Mesendoderm (in vitro differentiated cells): ENCODE measurements around the gene TRAK1.

ENCODE experiments used
- DNase-seq: peaks from one replicate; pipeline ENCODE4 v3.0.0; 2013
- H2AK5ac ChIP-seq: 2 replicates; pipeline ENCODE4 v1.6.1; 2013; ENCODE audit warnings: low read length, inconsistent platforms
- H2BK120ac ChIP-seq: 2 replicates; pipeline ENCODE4 v1.6.1; 2013; ENCODE audit warnings: low read depth, mild to moderate bottlenecking, low read length, moderate library complexity, mixed read lengths
- H2BK15ac ChIP-seq: replicated peaks from 2 replicates; pipeline ENCODE4 v1.6.1; 2013; ENCODE audit warnings: low read depth, mild to moderate bottlenecking, moderate library complexity
- H2BK5ac ChIP-seq: 2 replicates; pipeline ENCODE4 v1.6.1; 2013; ENCODE audit warnings: low read length, inconsistent platforms
- H3K18ac ChIP-seq: 2 replicates; pipeline ENCODE4 v1.6.1; 2013; ENCODE audit warnings: mild to moderate bottlenecking, low read length, mixed read lengths
- H3K23ac ChIP-seq: one replicate; pipeline ENCODE4 v1.6.1; 2013; ENCODE audit warnings: low read length
- H3K27ac ChIP-seq: 2 replicates; pipeline ENCODE4 v1.5.1; 2013; ENCODE audit warnings: low read depth, mild to moderate bottlenecking, inconsistent platforms, low read length, moderate library complexity
- H3K27me3 ChIP-seq: 2 replicates; pipeline ENCODE4 v1.6.1; 2013; ENCODE audit warnings: low read length, control low read depth, mild to moderate bottlenecking, inconsistent platforms; ENCODE audit not compliant: insufficient read depth, poor library complexity
- H3K36me3 ChIP-seq: 2 replicates; pipeline ENCODE4 v1.6.1; 2013; ENCODE audit warnings: low read length, inconsistent platforms; ENCODE audit not compliant: control insufficient read depth, insufficient read depth
- H3K4ac ChIP-seq: one replicate; pipeline ENCODE4 v1.6.1; 2013; ENCODE audit warnings: low read depth, mild to moderate bottlenecking, low read length, moderate library complexity
- H3K4me1 ChIP-seq: 2 replicates; pipeline ENCODE4 v1.6.1; 2013; ENCODE audit warnings: low read depth, low read length, inconsistent platforms; ENCODE audit not compliant: control insufficient read depth
- H3K4me2 ChIP-seq: 2 replicates; pipeline ENCODE4 v1.6.1; 2013; ENCODE audit warnings: low read length
- H3K4me3 ChIP-seq: 2 replicates; pipeline ENCODE4 v1.5.1; 2013; ENCODE audit warnings: mild to moderate bottlenecking, low read length
- H3K56ac ChIP-seq: one replicate; pipeline ENCODE4 v1.6.1; 2013; ENCODE audit warnings: low read length
- H3K79me1 ChIP-seq: 2 replicates; pipeline ENCODE4 v1.6.1; 2013; ENCODE audit warnings: low read length, inconsistent platforms
- H3K79me2 ChIP-seq: 2 replicates; pipeline ENCODE4 v1.6.1; 2013; ENCODE audit warnings: mild to moderate bottlenecking, low read length; ENCODE audit not compliant: control insufficient read depth, insufficient read depth
- H3K9ac ChIP-seq: 2 replicates; pipeline ENCODE4 v1.6.1; 2013; ENCODE audit warnings: low read length, inconsistent platforms
- H4K5ac ChIP-seq: one replicate; pipeline ENCODE4 v1.6.1; 2013; ENCODE audit warnings: low read length
- H4K8ac ChIP-seq: one replicate; pipeline ENCODE4 v1.6.1; 2013; ENCODE audit warnings: low read depth, mild to moderate bottlenecking, control low read depth, low read length, moderate library complexity
- WGBS: extraction: QIAGEN DNeasy Blood & Tissue Kit; methylation state at CpG from one replicate; pipeline ENCODE4 v1.1.7; 2013; ENCODE audit warnings: low lambda C conversion rate, missing lambda C conversion rate; ENCODE audit not compliant: insufficient coverage; ENCODE audit errors: extremely low coverage; 5-methylcytosine and 5-hydroxymethylcytosine counted together

The TRAK1 gene

DNA sequence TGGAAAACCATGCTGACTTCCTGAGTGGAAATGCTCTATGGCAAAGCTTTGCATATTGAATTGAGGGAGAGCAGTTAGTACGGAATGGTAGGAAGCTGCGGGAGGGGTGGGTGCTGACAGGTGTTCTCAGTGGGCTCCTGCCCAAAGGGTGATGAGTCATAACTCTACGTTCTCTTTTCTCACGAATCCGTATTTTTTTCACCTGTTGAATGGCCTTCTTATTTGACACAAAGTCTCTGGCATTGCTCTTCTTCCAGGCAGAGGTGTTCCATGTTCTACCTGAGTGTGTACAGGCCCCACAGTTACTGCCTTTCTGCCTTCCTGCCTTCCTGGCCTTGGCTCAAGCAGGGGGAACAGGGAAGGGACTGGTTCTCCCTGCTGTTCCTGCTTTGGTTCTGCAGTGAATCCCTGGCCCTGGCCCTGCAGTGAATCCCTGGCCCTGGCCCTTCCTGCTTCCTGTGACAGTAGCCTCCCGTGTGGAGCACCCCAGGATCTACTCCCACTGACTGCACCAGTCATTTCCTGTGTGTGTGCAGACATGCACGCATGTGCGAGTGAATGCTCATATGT, 31.9 kb downstream of the TRAK1 start:
- no peak overlapping the region for H4K8ac ChIP-seq
- H3K79me2 ChIP-seq = no peaks in the 10 kb centered on the region
- H3K4me3 ChIP-seq = no peak overlapping the region
- no peak overlapping the region for H2BK5ac ChIP-seq
- H3K23ac ChIP-seq = no peak overlapping the region
- no peak overlapping the region for H3K56ac ChIP-seq
- H3K4ac ChIP-seq = no peak overlapping the region
- WGBS = no CpG with 5 or more reads among the region's 8 CpGs
- no peaks in the 10 kb centered on the region for H3K27me3 ChIP-seq
- peak; percentile 15 for DNase-seq
- H2BK15ac ChIP-seq = no peak overlapping the region
- H2BK120ac ChIP-seq = no peak overlapping the region
- H2AK5ac ChIP-seq = no peak overlapping the region
- no peak overlapping the region for H3K4me2 ChIP-seq
- H3K4me1 ChIP-seq = peaks cover 2% of the 10 kb centered on the region
- no peaks in the 10 kb centered on the region for H3K36me3 ChIP-seq
- no peak overlapping the region for H3K9ac ChIP-seq
- H3K18ac ChIP-seq = no peak overlapping the region
- H3K79me1 ChIP-seq = no peaks in the 10 kb centered on the region
- no peak overlapping the region for H4K5ac ChIP-seq
- H3K27ac ChIP-seq = peak overlapping the region; percentile 32

DNA sequence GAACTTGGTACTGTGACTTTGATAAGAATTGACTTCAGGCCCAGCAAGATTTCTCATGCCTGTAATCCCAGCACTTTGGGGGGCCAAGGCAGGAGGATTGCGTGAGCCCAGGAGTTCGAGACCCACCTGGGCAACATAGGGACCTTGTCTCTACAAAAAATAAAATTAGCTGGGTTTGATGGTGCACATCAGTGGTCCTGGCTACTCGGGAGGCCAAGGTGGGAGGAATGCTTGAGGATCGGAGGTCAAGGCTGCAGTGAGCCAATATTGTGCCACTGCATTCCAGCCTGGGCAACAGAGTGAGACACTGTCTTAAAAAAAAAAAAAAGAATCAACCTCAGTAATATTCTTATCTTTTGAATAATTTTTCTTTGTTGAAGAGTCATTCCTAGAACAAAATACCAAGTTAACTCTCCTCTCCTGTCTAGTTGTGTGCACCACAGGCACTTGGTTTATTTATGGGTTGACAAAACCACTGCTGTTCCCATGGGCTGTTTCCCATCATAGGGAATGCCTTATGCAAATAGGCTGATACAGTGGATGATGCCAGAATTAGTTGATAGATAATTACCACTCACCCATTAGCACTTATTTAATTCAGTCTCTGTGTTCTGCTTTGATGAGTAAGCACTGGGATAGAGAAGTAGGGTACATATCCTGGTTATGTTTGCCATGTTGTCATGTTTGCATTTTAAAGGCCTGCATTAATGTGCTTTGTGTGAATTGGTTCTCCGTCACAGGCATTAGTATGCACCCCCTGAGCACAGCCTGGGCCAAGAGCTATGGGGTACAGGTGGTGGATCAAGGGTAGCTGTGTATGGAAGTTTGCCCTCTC, 32.9 kb downstream of the TRAK1 start:
- Histone ChIP-seq H2BK5ac (no peak overlapping the region), H3K27me3 (no peaks in the 10 kb centered on the region), H3K79me2 (no peaks in the 10 kb centered on the region), H3K23ac (no peak overlapping the region), H3K36me3 (no peaks in the 10 kb centered on the region), H2BK120ac (no peak overlapping the region), H3K4me2 (no peak overlapping the region), H3K18ac (no peak overlapping the region), H3K9ac (no peak overlapping the region), H3K27ac (no peak overlapping the region), H3K56ac (no peak overlapping the region), H2BK15ac (no peak overlapping the region), H3K79me1 (no peaks in the 10 kb centered on the region), H4K5ac (no peak overlapping the region), H3K4me1 (peaks cover 2% of the 10 kb centered on the region), H4K8ac (no peak overlapping the region), H3K4ac (no peak overlapping the region), H2AK5ac (no peak overlapping the region), H3K4me3 (no peak overlapping the region)
- WGBS = no CpG with 5 or more reads among the region's 5 CpGs
- DNase-seq = no peak

DNA sequence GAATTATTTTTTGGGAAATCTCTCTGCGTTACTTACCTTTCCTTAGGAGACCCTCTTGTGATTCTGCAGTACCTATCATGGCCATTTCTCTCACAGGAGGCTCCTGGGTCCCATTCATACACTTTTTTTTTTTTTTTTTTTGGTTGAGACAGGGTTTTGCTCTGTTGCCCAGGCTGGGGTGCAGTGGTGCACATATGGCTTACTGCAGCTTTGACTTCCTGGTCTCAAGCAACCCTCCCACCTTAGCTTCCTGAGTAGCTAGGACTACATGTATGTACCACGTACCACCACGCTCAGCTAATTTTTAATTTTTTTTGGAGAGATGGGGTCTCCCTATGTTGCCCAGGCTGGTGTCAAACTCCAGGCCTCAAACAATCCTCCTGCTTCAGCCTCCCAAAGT, 36.1 kb downstream of the TRAK1 start:
- no peak overlapping the region for H2AK5ac ChIP-seq
- H3K27me3 ChIP-seq = no peaks in the 10 kb centered on the region
- no peak overlapping the region for H3K9ac ChIP-seq
- no peaks in the 10 kb centered on the region for H3K79me2 ChIP-seq
- DNase-seq = no peak
- no CpG with 5 or more reads among the region's 3 CpGs for WGBS
- H2BK120ac ChIP-seq = no peak overlapping the region
- no peaks in the 10 kb centered on the region for H3K36me3 ChIP-seq
- no peak overlapping the region for H4K5ac ChIP-seq
- H3K27ac ChIP-seq = no peak overlapping the region
- H3K4me3 ChIP-seq = no peak overlapping the region
- no peak overlapping the region for H3K56ac ChIP-seq
- no peak overlapping the region for H3K23ac ChIP-seq
- H3K4me2 ChIP-seq = no peak overlapping the region
- H2BK5ac ChIP-seq = no peak overlapping the region
- H3K4me1 ChIP-seq = peaks cover 2% of the 10 kb centered on the region
- H3K4ac ChIP-seq = no peak overlapping the region
- no peak overlapping the region for H4K8ac ChIP-seq
- H2BK15ac ChIP-seq = no peak overlapping the region
- H3K79me1 ChIP-seq = no peaks in the 10 kb centered on the region
- H3K18ac ChIP-seq = no peak overlapping the region

DNA sequence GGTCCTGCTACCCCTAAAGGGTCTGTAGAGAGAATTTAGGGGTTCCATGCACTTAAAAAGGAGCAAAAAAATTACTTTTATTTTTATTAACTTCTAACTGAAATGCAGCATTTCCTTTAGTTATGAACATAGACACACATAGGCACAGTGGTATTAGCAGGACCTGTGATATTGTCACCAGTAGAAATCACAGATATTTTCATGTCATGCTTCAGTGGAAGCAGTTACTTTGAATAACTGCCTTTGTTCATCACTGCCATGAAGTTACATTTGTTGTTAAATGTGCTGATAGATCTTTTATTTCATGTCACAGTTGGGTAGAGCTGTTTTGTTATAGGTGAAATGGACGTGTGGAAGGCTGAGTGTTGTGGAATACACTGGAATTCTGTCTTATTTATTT, 37.4 kb downstream of the TRAK1 start:
- DNase-seq = no peak
- H2BK120ac ChIP-seq = no peak overlapping the region
- H3K79me2 ChIP-seq = no peaks in the 10 kb centered on the region
- no peak overlapping the region for H3K18ac ChIP-seq
- no peak overlapping the region for H2AK5ac ChIP-seq
- no peak overlapping the region for H4K5ac ChIP-seq
- H3K27me3 ChIP-seq = no peaks in the 10 kb centered on the region
- H3K4me3 ChIP-seq = no peak overlapping the region
- H3K9ac ChIP-seq = no peak overlapping the region
- no peak overlapping the region for H3K23ac ChIP-seq
- no peaks in the 10 kb centered on the region for H3K36me3 ChIP-seq
- no peak overlapping the region for H2BK5ac ChIP-seq
- H3K56ac ChIP-seq = no peak overlapping the region
- H3K4me2 ChIP-seq = no peak overlapping the region
- H3K27ac ChIP-seq = no peak overlapping the region
- H3K79me1 ChIP-seq = no peaks in the 10 kb centered on the region
- WGBS = no CpG with 5 or more reads among the region's 1 CpG
- no peak overlapping the region for H4K8ac ChIP-seq
- no peak overlapping the region for H2BK15ac ChIP-seq
- no peak overlapping the region for H3K4ac ChIP-seq
- no peaks in the 10 kb centered on the region for H3K4me1 ChIP-seq

DNA sequence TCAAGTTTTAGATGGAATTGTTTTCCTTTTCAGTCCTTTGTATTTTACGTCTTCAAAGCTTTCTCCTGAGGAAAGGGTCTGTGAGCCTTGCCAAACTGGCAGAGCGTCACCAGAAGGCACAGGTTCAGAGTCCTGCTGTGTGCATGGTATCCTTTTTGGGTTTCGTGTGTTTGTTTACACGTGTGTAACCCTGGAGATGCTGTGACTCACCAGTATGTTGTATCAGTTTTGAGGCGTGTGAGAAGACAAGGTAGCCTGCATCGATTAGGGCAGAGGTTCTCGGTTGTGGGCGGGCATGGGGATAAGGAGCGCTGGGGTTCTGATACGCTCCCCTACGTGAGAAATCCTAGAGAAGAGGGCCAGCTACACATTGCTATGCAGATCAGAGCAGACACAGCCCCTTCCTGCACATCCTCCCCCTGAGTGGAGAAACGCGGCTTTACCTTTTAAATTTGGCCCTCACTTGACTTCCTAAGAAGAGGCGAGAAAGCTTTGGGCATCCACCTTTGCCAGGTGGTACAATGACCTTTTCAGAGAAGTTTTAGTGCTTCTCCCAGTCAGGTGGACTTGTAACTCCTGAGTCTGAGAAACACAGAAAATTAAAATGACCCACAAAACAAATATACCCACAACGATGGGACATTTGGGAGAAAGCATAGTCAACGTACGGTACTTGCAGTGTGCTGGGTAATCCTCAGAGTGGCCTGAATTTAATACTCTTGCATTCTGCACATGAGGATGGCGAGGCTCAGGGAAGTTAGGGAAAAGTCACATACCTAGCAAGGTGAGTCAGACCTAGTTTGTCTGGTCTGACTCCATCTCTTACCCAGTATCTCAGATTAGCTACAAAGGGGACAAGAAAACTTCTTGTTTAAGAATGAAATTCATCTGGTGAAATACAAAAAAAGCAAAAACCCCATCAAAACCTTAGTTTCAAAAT, 38.1 kb downstream of the TRAK1 start:
- Histone ChIP-seq H3K4me1 (no peaks in the 10 kb centered on the region), H2BK120ac (no peak overlapping the region), H3K4ac (no peak overlapping the region), H3K79me2 (no peaks in the 10 kb centered on the region), H3K23ac (no peak overlapping the region), H2BK15ac (no peak overlapping the region), H3K36me3 (no peaks in the 10 kb centered on the region), H3K56ac (no peak overlapping the region), H4K8ac (no peak overlapping the region), H3K4me3 (no peak overlapping the region), H4K5ac (no peak overlapping the region), H3K27ac (no peak overlapping the region), H2AK5ac (no peak overlapping the region), H3K4me2 (no peak overlapping the region), H3K18ac (no peak overlapping the region), H2BK5ac (no peak overlapping the region), H3K27me3 (no peaks in the 10 kb centered on the region), H3K9ac (no peak overlapping the region), H3K79me1 (no peaks in the 10 kb centered on the region)
- WGBS = no CpG with 5 or more reads among the region's 18 CpGs
- DNase-seq = peak; percentile 69
